Suppressor macrophage treated with lipopolysaccharide for 4 hours (primary cell): ENCODE results near the gene ADAT1.
"Not testable (repeated sequence)": the region's sequence is repeated elsewhere in the genome, so short reads cannot be mapped to it uniquely, and the experiment has no call there.

Experiments used
- DNase-seq: peaks from one replicate; pipeline ENCODE4 v3.0.0-alpha.2; 2020

ADAT1 gene

DNA sequence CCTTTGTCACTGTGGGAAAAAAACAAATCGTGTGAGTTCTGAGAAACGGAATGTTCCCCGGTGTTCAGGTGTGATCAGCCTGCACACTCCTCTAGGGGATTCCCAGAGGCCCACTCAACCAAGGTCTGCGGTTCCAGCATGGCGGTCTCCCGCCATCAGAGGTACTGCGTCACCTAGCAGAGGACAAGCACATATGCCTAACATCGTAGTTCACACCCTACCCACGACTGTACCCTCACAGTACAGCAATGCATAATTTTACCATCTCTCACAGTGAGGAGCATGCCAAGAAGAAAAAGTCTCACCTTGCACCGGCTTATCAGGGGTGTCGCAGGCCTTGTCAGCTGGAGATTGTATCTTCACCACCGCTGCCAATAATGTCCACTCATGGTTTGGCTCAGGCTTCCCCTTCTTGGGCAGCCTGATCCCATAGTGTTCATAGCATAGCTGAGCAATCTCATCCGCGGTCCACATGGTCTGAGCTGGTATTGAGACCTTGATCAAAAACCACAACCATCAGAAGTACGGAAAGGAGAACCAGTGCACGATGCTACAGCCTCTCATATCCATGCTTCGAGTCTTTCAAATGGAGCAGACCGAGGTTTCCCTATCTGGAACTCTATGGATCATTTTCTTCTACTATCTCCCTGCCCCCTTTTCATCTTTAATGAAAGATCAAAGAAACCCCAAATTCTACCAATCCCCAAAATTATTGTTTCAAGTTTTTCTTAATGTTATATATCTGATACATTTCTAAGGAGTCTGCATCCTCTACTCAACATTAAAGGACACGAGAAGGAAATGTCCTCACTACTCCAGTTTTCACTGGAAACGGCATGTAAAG lies 2.5 kb downstream of the ADAT1 start:
- no peak for DNase-seq

DNA sequence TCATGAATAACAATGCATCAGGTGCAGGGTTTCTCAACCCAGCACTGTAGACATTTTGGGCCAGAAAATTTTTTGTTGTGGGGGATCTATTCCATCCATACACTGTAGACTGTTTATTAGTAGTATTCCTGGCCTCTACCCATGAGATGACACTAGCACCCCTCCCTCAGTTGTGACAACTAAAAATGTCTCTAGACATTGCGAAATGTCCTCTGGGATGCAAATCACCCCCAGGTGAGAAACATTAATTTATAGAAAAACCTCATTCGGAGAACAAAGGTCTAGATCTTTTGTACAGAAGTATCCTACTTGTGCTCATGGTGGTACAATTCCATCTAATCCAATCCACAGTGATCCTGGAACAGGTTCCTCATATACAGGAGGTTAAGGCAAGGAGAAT lies 4.3 kb downstream of the ADAT1 start:
- no peak for DNase-seq

DNA sequence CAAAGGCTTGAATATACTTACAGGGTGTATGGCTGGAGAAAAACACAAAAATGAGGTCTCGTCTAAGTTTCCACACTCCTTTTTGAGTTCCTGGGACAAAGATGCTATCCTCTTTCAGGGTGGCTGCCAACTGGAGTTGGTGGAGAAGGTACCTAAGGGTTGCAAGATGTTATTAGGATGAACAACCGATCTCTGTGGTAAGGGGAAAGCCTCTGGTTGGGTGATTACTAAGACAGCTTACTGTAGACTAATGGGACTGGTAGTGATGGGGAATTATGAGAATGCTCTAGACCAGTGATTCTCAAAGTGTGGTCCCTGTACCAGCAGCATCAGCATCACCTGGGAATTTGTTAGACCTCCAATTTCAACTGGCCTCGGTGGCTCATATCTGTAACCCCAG lies 6.0 kb downstream of the ADAT1 start:
- no peak for DNase-seq

DNA sequence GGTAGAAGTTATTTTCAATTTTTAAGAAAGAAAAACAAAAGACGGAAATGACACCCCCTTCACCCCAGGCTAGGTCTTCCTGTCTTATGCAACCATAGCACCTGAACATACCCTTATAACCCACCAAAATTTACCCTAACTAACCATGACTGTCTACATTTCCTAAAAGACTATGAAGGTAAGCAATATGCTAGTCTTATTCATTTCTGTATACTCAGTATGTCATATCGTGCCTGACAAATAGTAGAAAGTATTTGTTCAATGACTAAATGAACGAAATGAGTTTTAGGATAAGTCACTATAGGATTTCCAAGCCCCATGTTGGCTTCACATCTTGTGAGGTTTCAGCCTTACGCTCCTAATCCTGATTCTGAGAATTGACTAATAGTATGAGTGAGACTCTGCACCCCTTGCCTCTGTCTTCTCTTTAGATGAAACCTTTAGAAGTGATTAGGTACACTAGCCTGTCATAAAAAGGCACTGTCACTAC lies 6.5 kb downstream of the ADAT1 start:
- DNase-seq: no peak

DNA sequence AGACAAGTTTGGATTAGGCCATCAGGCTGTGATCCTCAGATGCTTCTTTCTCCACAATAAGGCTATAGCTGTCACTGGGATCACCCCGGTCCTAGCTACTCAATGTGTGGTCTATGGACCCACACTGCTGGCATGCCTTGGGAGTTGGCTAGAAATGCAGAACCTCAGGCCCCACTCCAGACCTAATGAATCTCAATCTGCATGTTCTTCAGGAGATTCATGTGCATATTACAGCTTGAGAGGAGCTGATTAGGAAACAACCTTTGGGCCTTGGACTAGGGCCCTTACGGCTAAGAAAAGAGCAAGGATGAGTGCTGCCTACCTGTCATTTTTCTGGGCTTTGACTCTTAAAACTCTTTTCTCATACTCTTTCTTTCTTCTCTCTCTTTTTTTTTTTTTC lies 7.5 kb downstream of the ADAT1 start:
- no peak for DNase-seq

DNA sequence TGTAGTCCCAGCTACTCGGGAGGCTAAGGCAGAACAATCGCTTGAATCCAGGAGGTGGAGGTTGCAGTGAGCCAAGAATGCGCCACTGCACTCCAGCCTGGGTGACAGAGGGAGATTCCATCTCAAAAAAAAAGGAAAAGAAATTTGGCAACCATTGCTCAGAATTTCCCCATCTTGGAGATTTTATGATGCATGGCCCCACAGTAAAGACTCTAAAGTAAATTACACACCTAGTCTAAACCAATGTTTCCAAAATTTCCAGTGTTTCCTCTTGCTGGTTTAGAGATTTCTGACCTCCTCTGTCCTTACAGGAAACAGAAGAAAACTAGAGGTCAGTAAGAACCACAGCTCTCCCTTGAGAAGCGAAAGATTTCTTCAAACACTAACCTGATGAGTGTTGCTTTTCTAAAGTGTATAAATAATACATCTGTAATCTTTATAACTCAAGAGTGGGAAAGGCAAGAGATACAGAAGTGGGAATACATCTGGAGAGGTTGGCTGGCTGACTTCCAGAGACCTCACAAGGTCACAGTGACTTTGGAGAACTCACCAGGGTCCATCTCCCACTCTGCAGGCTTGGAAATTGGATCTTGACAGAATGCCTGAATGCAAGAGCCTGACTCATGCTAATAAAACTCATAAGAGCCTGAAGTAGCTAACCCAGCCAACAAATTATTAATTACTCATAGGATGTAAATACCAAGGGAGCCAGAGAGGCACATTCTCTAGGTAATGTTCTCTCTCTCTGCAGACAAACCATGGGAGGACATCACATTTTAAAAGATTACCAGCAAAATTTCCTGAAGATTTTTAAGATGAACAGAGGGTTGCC lies 8.8 kb downstream of the ADAT1 start:
- peak; percentile 18 for DNase-seq

DNA sequence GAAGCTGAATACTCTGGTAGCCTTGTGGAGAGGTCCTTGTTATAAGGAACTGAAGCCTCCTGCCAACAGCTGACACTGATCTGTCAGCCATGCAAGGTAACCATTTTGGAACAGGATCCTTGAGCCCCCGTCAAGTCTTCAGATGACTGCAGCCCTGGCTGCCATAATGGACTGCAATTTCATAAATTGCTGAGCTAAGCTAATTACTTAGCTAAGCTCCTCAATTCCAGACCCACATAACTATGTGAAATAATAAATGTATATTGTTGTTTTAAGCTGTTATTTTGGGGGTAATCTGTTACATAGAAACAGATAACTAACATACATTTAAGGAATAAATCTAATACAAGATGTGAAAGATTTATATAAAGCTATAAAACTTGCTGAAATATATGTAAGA lies 16.6 kb downstream of the ADAT1 start:
- DNase-seq: no peak

DNA sequence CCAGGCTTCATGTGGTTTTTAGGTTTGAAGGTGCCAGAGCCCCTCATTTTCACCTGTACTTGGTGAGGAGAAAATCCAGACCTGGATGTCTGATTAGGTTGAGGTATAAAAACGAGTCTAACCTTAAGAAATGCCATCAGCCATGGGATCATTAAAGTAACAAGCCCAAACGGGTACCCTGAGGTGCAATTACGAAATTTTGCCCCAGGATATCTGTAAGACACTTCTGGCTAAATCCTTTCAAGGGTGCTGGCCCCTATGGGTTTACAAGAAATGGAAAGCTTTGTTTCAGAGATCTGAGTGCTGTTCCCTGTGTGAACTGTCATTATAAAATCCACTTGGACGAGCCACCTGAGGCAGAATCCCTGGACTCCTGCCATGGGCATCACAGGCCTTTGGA lies 19.8 kb downstream of the ADAT1 start:
- no peak for DNase-seq

DNA sequence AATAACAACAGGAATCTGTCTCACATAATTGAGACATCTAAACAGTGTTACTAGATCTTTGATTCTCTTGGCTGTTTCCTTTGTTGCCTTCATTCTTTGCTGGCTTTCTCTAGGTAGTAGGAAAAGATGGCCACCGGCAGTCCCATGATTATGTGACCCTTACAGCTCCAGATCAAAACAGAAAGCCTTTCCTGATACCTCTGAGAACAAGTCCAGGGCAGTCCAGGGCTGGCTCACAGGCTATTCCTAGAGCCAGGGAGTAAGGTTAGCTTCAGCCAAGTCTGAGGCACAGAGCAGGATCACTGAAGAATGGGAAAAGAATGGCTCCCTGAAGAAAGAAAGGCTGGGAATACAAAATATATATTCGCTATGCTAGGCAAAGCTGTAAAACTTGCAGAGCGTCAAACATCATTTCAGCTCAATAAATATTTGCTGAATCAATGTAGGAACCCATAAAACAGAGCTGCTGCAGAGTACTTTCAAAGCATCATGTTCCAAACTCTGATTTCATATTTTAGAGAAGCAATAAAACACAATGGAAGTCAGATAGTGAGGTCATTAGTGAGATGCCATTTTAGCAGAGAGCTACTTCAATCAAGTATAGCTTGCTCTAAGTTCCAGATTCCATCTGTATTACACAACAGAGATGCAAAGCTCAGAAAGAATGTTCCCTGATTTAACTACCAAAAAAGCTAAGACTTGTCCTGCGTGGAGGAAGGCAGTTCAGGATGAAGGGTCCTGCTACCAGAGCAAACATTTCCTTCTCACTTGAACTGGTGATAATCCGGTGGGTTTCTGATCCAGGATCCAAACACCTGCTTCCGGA lies 23.4 kb downstream of the ADAT1 start:
- no peak for DNase-seq

DNA sequence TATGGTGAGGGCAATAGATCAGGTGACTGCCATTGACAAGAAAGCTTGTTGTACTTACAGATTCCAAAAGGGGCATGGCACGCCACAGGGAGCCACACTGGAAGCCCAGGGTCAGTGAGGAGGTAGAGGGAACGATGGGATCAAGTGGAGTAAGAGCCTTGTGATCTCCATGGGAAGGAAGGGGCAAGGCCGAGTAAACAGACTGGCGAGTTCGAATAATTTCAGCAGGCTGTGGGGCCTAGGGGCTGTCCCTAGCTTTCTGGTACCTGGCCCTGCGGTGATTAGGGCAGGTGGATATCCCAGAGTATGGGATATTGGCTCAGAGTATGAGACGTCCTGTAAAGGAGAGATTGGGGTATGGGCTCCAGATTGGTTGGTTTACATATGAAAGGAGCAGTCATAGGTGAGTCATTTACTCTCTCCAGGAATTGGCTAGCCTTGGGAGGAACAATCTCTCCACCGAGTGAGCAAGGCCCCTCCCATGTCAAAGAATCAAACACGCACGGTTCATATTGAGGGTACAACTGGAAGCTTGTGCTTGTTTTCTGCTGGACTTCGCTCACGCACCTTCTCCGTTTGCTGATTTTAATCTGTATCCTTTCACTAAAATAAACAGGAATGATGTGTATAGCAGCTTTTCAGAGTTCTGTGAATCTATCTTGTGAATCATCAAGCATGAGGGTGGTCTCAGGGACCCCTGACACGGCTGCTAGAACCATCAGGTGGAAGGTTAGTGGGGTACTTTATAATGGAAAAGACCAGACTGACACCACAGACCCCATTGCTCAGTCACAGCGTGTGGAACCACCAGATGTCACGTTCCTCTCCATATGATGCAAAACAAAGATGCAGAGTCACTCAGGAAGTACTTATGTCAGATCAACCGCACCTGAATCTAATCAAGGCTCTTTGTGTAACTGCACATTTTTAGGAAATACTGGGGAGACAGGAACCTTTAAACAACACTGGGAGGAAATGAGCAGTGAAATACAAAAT lies 29.0 kb downstream of the ADAT1 start:
- no peak for DNase-seq

DNA sequence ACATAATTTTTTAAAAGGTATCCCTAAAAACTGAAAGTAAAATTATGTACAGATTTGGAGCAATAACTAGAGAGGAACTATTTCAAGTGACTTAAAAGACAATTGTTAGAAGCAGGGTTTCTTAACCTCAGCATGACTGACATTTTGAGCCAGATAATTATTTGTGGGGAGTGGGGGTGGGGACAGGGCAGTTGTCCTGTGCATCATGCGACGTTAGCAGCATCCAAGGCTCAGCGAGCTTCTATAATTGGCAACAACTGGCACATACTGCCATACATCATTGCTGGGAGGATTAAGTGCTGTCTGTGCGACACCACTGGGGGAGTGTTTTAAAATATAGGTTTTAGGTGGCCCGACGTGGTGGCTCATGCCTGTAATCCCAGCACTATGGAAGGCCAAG lies 29.8 kb downstream of the ADAT1 start:
- no peak for DNase-seq

DNA sequence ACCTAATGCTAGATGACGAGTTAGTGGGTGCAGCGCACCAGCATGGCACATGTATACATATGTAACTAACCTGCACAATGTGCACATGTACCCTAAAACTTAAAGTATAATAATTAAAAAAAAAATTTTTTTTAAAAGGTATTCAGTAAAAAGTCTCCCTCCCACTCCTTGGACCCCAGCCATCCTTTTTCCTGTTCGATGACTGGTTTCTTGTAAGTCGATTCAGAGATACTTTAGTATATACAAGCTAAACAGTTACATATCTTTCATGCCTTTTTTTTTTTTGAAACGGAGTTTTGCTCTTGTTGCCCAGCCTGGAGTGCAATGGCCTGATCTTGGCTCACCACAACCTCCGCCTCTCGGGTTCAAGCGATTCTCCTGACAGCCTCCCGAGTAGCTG lies 31.2 kb downstream of the ADAT1 start:
- DNase-seq: not testable (repeated sequence)

DNA sequence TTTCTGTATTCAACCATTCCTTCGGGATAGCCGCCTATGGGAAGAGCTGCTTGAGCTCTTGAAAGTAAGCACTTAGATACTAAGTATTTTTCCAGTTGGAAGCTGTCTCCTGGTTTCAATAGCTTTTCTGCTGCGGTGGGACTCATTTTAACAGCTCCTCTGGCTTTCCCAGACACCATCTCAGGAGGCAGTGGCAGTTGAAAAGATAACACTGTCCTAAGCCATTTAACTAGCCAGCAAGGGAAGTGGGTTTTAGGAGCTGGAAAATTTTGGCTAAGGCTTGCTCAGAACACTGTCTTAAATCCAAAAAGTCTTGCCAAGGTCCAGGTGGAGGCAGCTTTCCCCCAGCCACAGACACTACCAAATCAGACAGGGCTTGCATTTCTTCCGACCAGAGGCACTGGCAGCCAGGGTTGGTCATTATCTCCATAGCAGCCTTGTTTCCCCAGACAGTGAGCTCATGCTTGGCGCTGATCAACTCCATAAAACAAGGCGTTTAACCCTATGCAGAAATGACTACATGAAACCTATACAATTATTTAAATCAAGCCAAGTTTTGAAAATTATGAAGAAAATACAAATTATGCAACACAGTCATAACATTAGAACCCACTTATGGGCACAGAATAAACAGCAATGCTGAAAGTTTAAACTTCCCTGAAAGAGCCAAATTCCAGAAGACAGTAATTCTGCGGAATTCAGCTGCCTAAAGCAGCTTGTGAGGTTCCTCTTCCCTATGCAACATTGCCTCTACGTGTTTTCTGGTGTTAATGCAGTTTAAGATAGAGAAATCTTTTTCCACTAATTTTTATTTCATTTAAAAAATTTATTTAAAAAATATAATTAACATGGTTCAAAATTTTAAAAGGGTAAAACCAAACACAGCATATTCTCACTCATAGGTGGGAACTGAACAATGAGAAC lies 31.9 kb downstream of the ADAT1 start:
- DNase-seq: no peak

DNA sequence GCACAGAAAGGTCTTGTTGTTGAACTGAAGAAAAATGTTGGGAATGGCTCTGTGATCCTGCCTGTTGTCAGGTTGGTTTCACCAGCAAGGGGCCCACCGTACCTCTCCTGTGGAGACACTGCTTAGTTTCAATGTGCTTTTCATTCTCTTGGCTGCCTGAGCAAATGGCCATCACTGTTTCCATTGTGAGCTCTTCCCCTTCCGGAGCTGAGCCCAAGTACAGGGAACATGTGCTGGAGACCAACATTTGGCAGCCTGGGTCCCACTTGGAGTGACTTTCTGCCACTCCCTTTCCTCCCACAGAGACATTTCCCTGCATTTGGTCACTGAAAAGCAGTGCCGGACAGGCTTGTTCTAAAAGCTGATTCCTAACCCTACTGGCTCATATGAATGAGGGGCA lies 33.8 kb downstream of the ADAT1 start:
- no peak for DNase-seq

DNA sequence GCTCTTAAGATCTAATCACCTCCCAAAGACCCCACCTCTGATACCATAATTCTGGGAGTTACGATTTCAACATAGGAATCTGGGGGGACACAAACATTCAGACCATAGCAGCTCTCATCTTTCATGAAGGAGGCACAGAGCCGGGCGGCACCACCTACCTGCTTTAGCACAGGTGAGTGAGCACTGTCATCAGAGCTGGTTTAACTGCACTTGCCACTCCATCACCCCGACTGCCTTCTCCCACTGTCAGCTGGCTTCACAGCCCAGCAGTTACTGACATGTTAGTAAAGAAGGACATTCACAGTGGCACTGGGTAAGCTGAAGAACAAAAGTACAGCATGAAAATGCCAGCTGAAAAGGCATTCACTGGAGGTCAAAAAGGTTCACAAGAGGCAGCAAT lies 34.4 kb downstream of the ADAT1 start:
- no peak for DNase-seq

DNA sequence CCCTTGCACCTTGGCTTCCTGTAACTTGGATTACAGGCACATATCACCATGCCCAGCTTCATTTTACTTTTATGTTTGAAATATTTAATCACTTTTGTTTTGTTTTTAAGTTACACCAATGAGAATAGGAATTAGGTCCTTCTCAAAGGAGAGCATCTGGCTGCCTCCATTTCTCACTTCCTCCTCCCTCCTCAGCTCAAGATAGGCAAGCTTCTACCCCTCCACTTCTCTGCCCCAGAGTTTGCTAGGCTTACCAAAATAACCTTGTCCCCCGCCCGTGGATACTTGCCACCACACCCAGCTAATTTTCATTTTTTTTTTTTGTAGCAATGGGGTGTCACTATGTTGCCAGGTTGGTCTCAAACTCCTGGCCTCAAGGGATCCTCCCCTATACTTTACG lies 39.0 kb downstream of the ADAT1 start:
- DNase-seq: no peak

DNA sequence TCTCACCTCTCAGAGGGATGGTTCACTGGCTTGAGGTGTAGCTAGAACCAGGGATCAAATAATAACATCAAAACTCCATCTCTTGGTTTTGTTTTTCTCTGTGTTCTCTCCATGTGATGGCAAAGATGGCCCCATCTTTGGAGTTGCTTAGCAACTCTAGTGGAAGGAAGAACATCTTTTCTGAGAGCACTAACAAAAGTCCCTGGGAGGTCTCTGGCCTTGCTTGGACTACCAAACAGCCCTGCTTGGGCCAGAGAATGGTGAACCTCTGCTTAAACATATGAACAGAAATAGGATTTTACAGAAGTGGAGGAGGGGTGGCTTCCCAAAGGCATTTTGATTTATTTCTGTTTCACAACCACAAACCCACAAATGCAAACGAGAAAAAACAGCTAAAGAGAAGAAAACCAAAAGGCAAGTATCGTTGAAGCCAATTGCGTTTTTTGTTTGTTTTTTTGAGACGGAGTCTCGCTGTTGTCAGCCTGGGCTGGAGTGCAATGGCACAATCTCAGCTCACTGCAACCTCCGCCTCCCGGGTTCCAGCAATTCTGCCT lies 43.7 kb downstream of the ADAT1 start:
- no peak for DNase-seq

DNA sequence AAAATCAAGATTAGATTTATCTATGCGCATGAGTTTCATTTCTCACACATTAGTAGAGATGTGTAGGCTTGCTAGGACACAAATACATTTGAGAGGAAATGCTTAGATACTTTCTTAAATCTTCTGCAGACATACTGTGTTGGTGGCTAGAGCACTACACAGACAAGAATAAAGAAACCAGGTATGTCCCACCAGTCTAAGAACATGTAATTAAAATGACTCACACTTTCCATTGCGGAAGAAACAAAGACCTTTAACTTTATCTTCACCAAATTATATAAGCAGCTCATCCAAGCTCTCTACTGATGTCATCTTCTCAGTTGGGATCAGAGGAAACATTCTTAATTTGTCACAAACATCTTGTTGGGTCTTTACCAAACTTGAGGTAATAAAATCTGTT lies 44.4 kb downstream of the ADAT1 start:
- DNase-seq: no peak

DNA sequence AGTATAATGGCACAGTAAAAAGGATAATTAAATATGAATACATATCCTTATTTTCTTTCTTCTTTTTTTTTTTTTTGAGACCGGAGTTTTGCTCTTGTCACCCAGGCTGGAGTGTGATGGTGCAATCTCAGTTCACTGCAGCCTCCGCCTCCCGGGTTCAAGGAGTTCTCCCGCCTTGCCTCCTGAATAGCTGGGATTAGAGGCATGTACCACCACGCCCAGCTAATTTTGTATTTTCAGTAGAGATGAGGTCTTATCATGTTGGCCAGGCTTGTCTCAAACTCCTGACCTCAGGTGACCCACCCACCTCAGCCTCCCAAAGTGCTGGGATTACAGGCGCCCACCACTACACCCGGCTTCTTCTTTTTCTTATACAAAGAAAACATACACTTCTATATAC lies 44.9 kb downstream of the ADAT1 start:
- DNase-seq: no peak

DNA sequence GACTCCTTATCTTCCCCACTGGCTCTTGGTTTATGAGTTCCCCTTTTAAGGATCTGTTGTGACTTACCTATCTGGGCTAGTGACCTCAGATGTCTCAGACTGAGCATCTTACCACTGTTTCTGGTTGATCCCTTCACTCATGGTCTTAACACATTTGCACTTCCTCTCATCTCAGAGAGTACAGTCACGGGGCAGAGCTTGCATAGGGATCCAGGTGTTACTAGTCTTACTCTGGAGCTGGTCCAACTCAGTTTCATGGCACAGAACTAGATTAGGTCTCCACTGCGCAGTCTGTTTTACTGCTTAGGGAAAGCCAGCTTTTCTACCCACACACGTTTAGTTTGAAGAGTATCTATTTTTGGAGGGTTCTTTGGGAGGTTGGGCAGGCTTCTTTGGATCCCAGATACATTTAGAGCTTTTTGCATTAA lies 46.7 kb downstream of the ADAT1 start:
- no peak for DNase-seq
